ENCODE results near the gene PLEKHA3. TPM values are rescaled to one million over a fixed set of nuclear protein-coding genes. Genes with fewer than 3 reads are reported as not detected.

The PLEKHA3 gene
- total RNA-seq, 1 experiment from 2014 or later, result 25.9 TPM

GRCh38 chr2:178477443-178478129, 2.7 kb upstream of the PLEKHA3 start:
- Histone ChIP-seq H2BK120ac (ENCODE audit: low read depth, low read length, poor library complexity, severe bottlenecking) (no peak overlapping the region), H3K56ac (ENCODE audit: insufficient read length, low read depth, low read length) (no peak overlapping the region), H3K27ac (ENCODE audit: insufficient read length, low read depth, low read length) (no peak overlapping the region), H3K79me1 (ENCODE audit: insufficient read depth, low read depth, low read length, poor library complexity, severe bottlenecking) (no peaks in the 10 kb centered on the region), H4K20me1 (ENCODE audit: control insufficient read depth, insufficient read depth, insufficient read length) (no peaks in the 10 kb centered on the region), H2AFZ (ENCODE audit: low read length) (no peak overlapping the region), H2BK12ac (ENCODE audit: insufficient read length, low read depth, low read length) (no peak overlapping the region), H4K8ac (replicated peaks; ENCODE audit: insufficient read length, low read depth, low read length) (no peak overlapping the region), H3K9me3 (ENCODE audit: control insufficient read depth, low read depth, low read length) (no peaks in the 10 kb centered on the region), H2AK5ac (ENCODE audit: insufficient read length, low read length) (no peak overlapping the region), H3K79me2 (ENCODE audit: insufficient read depth, low read length) (peaks cover 3% of the 10 kb centered on the region; the same call in 1 of the 2 replicates), H2BK15ac (ENCODE audit: low read depth, low read length) (no peak overlapping the region), H3K18ac (ENCODE audit: insufficient read length, low read depth, low read length) (no peak overlapping the region), H4K5ac (ENCODE audit: insufficient read length, low read depth, low read length) (no peak overlapping the region), H3K14ac (ENCODE audit: insufficient read depth, low read length) (no peak overlapping the region), H3K4ac (ENCODE audit: low read depth, low read length) (no peak overlapping the region), H3K27me3 (ENCODE audit: insufficient read depth, low read length) (no peaks in the 10 kb centered on the region), H2BK20ac (ENCODE audit: low read depth, low read length, poor library complexity, severe bottlenecking) (no peak overlapping the region), H4K91ac (ENCODE audit: insufficient read length, low read depth, low read length) (no peak overlapping the region), H3K23me2 (ENCODE audit: insufficient read length, low read depth, low read length, poor library complexity, severe bottlenecking) (peaks cover 11% of the 10 kb centered on the region), H3K9ac (ENCODE audit: extremely low read depth, insufficient read length, low read length) (no peak overlapping the region), H3K23ac (ENCODE audit: insufficient read length, low read depth, low read length) (no peak overlapping the region), H2BK5ac (ENCODE audit: insufficient read length, low read length) (no peak overlapping the region), H3T11ph (ENCODE audit: low read length) (no peak overlapping the region), H3K4me2 (ENCODE audit: insufficient read depth, insufficient read length, low read length) (peak overlapping the region; percentile 98), H3K4me1 (ENCODE audit: insufficient read depth, low read length) (peaks cover 3% of the 10 kb centered on the region; the same call in 1 of the 2 replicates)
- H3K27me3 Mint-ChIP-seq (ENCODE audit: low read depth), result no peaks in the 10 kb centered on the region; the same call in 1 of the 2 replicates
- H3K27ac Mint-ChIP-seq, result no peak overlapping the region
- H3K4me1 Mint-ChIP-seq, result peaks cover 17 to 28% of the 10 kb centered on the region in 2 experiments
- TF ChIP-seq, protein P1, sequence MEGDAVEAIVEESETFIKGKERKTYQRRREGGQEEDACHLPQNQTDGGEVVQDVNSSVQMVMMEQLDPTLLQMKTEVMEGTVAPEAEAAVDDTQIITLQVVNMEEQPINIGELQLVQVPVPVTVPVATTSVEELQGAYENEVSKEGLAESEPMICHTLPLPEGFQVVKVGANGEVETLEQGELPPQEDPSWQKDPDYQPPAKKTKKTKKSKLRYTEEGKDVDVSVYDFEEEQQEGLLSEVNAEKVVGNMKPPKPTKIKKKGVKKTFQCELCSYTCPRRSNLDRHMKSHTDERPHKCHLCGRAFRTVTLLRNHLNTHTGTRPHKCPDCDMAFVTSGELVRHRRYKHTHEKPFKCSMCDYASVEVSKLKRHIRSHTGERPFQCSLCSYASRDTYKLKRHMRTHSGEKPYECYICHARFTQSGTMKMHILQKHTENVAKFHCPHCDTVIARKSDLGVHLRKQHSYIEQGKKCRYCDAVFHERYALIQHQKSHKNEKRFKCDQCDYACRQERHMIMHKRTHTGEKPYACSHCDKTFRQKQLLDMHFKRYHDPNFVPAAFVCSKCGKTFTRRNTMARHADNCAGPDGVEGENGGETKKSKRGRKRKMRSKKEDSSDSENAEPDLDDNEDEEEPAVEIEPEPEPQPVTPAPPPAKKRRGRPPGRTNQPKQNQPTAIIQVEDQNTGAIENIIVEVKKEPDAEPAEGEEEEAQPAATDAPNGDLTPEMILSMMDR (conservative IDR thresholded peaks at IDR 0.05), result no peak
- peak overlapping the region; percentile 91 to 97 for H3K4me3 Mint-ChIP-seq
- H3K36me3 Mint-ChIP-seq (ENCODE audit: insufficient read depth in 1 of 3, low read depth in 3 of 3), result no peaks in the 10 kb centered on the region
- no peak for DNase-seq
- no CpG with 5 or more reads among the region's 3 CpGs for WGBS (ENCODE audit: extremely low coverage, insufficient read length, low lambda C conversion rate)
- no peaks in the 10 kb centered on the region; a peak in 1 of 5 replicates for H3K9me3 Mint-ChIP-seq

All from H9 (cell line).